Bone marrow (tissue), 2 donors: Measurements from ENCODE around the gene SPATA9.
"Not testable (repeated sequence)": the region's sequence is repeated elsewhere in the genome, so short reads cannot be mapped to it uniquely, and the experiment has no call there.

Source experiments
- DNase-seq, 2 donors: peaks; one replicate each; lab custom pipeline; 2025; lab: John Stamatoyannopoulos, UW

The SPATA9 gene

DNA sequence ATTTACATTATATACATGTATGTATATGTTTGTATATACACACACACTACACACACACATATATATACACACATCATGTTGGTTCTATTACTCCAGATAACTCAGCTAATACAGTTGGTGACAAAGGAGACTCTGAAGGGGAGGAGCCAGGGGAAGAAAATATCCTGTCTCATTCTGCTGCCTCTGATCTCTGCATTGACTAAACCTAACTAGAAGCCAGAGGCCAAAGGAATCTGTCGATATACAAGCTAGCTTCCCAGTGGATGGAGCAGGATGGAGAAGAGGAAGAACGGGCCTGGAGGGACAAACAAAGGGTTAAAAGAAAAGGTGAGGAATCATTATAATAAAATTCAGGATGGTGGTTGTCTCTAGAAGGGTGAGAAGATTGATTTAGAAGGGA is 34.6 kb upstream of the SPATA9 start:
- DNase-seq, result no peak

DNA sequence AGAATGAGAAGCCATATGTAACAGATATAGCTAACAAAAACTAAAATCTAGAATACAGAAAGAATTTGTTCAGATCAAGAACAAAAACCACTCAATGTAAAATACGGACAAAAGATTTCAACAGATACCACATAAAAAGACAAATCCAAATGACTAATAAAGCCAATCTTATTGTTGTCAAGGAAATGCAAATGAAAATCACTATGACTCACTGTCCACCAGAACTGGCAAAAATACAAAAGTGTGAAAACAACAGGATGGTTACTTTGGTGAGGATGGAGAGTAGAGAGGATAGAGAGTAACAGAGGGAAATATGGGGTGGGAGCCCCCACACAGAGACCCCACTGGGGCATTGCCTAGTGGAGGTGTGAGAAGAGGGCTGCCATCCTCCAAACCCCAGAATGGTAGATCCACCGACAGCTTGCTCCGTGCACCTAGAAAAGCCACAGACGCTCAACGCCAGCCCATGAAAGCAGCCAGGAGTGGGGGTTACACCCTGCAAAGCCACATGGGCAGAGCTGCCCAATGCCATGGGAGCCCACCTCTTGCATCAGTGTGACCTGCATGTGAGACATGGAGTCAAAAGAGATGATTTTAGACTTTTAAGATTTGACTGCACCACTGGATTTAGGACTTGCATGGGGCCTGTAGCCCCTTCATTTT is 33.1 kb upstream of the SPATA9 start:
- no peak for DNase-seq

DNA sequence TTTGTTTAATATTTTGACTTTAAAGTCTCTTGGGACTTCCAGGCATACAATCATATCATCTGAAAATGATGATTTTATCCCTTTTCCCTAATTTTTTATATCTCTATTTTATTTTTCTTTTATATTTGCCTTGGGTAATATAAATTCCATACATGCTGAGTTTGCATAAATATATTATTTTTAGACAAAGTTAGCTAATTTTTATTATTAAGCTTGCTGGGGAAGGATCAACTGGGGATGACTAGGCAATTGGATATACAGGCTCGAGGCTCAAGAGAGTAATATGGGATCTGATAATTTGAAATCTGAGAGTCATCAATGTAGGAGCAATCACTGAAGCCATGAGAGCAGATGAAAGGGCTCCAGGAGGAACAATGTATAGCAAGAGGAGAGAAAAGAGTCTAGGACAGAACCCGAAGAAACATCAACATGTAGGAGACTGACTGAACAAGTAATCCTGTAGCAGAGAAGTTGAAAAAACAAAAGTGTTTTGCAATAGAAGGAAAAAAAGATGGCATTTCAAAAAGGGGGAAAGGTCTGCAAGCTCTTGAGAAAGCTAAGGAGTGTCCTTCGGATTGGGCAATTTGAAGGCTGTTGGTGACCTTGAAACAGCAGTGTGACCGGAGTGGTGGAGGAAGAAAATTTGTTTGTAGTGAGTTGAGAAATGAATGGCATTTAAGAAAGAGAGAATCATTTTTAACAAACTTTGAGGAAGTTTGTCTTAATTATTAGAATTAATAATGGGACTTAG is 31.3 kb upstream of the SPATA9 start:
- no peak for DNase-seq

DNA sequence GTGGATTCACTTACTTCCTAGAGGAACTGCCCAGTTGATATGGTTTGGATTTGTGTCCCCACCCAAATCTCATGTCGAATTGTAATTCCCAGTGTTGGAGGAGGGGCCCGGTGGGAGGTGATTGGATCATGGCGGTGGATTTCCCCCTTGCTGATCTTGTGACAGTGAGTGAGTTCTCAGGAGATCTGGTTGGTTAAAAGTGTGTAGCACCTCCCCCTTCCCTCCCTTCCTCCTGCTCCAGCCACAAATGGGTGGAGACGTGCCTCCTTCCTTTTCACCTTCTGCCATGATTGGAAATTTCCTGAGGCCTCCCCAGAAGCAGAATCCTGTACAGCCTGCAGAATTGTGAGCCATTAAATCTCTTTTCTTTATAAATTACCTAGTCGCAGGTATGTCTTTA is 30.5 kb upstream of the SPATA9 start:
- DNase-seq, result not testable (repeated sequence)

DNA sequence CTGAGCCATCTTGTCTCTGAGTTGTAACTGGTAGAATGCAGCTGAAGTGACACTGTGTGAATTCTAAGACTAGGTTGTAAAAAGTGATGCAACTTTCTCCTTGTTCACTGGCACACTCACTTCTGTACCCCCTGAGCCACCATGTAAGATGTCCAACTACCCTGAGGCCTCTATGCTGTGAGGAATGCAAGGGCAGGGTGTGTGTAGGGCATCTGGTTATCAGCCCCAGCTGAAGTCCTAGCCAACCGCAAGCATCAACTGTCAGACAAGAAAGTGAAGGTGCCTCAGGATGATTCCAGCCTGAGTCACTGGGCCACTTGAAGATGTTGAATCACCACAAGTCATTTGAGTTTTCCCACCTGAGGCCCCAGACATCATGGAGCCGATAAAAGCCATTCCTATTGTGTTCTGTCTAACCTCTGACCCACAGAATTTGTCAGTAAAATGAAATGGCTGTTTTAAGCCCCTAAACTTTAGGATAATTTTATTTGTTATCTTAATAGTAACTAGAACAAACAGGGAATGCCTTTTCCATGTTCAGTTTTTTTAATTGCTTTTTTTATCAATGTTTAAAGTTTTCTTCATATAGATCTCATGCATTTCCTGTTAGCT is 29.7 kb upstream of the SPATA9 start:
- DNase-seq, result no peak

DNA sequence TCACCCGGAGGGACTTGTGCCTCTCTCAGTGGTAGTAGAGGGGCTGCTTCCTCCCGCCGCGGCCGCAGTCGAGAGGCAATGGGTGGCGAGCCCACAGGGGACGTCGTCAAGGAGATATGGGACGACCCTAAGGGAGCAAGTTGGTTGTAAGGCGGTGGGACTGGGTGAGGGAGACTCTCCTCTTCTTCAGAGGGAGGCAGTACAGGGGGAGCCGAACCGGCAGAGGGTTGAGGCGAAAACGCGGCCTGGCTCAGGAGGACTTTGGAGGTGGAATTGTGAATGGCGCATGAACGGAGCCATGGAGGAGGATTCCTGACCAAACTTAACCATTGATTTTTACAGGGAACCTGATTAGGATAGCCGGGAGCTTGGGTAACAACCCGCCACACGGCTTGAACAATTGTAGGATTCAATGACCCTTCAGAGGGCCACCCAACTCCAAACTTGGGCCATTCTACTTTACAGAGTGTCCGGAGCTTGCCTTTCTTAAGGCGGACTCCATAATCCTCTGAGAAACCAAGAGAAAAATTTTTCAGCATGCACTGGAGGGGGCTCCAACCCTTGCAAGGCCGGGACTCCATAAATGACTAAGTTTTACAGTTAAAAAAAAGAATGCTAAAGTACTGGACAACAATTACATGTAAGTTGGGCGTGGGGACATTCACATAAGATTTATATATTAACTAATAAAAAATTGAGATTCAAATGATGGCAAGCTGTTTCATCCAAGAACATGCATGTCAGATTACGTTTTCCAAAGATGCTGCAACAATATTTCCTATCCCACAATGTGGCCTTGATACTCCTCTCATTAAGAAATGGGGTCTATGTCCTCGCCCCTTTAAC is 28.9 kb upstream of the SPATA9 start:
- no peak for DNase-seq

DNA sequence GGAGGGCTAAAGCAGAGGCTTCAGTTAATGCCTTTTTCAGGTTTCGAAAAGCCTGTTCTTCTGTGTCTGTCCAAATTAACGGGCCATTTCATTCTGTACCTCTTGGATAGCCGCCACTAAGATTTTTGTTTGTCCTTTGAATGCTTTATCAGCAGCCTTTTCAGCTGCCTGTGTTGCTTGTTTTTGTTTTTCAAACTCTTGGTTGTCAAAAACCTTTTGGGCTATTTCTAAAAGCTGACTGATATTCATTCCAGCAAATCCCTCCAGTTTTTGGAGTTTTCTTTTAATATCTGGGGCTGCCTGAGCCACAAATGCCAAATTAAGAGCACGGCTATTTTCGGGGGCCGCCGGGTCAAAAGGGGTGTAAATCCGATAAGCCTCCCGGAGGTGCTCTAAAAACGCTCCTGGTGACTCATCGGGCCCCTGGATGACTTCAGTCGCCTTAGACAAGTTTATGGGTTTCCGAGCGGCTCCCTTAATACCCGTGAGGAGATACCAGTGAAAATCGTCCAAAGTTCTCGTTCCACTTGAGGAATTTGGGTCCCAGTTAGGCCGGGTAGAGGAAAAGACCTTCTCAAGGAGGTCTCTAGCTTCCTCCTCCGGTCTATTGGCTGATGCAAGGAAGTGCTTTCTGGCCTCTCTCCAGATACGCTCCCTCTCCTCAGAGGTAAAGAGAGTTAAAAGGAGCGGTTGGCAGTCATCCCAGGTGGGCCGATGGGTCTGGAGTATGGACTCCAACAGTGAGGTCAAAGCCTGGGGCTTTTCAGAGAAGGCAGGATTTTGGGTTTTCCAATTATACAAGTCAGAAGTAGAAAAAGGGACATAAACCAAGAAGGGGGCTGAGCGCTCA is 28.1 kb upstream of the SPATA9 start:
- DNase-seq, result not testable (repeated sequence)

DNA sequence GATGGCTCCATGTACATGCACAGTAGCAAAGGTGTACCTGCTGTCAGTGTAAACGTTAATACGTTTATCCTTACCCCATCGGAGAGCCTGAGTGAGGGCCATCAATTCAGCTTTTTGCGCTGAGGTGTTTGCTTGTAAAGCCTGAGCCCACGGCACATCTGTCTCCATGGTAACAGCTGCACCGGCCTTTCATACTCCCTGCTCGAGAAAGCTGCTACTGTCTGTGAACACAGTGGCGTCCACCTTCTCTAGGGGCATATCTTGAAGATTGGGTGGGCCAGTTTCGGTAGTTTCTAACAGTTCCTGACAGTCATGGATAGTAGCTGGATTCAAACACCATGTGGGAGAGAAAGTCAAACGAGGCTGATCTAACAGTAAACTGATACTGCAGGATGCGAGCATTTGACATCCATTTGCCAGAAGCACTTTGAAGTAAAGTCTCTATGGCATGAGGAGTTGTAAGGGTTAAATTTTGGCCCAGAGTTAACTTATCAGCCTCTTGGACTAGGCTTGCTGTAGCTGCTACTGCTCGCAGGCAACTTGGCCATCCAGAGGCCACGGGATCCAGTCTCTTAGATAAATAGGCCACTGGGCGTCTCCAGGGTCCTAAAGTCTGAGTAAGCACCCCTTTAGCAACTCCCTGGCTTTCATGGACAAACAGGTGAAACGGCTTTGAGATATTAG is 27.3 kb upstream of the SPATA9 start:
- DNase-seq, result no peak

DNA sequence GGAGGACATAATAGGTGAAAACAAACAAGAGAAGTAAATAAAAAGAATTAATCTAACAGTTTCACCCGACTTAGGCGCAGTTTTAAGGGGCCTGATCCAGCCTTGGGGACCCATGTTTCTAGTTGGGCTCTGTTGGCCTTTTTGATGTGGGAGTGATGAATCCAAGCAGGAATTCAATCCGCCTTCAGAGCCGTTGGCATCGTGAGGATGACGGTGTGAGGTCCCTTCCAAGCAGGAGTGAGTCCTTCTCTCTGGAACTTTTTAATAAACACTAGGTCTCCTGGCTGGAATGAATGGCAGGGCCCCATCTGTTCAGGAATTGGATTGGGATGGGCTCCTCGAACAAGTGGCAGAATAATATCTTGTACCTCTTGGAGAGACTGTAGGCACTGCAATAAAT is 26.1 kb upstream of the SPATA9 start:
- DNase-seq, result no peak

DNA sequence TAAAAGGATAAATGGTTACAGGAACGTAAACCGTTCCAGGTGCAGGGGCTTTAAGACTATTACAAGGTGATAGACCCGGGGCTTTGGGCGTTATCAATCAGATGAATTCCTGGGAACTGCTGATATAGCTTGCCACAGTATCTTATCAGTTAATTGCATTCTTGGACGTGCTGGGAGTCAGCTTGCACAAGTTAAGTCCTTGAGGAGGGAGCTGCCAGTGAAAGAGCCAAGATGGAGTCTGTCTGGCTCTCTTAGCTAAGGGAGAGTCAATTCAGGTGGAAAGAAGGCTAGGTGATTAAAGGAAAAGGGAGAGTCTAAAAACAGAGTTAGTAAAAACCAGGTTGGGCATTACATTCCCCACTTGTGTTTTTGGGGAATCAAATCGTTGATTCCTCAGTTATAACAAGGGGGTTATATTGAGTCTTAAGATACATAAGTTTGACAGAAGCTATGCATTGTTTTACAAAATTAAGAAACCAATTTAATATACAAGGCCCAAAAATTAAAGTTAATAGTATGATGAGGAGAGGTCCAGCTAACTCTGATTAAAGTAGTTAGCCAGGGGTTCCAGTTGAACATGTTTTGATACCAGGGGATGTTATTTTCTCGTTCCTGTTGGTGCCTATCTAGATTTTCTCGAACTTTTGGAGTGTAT is 24.9 kb upstream of the SPATA9 start:
- DNase-seq, result not testable (repeated sequence)

DNA sequence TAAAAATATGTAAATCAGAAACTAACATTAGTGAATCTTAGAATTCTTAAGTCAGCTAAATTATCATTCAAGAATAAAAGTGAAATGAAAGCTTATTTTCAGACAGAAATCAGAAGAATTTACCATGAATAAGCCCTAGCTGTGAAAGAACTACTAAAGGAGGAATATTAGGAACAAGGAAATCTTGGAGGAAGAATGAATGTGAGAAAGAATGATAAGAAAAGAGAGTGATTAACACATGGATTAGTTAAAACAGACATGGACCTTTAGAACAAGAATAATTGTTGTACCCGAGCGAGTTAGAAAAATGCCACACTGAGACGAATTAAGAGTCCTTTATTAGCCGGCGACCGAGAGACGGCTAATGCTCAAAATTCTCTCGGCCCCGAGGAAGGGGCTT is 24.3 kb upstream of the SPATA9 start:
- no peak for DNase-seq

DNA sequence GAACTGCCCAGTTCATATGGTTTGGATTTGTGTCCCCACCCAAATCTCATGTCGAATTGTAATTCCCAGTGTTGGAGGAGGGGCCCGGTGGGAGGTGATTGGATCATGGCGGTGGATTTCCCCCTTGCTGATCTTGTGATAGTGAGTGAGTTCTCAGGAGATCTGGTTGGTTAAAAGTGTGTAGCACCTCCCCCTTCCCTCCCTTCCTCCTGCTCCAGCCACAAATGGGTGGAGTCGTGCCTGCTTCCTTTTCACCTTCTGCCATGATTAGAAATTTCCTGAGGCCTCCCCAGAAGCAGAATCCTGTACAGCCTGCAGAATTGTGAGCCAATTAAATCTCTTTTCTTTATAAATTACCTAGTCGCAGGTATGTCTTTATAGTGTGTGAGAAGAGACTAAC is 23.4 kb upstream of the SPATA9 start:
- DNase-seq, result not testable (repeated sequence)

DNA sequence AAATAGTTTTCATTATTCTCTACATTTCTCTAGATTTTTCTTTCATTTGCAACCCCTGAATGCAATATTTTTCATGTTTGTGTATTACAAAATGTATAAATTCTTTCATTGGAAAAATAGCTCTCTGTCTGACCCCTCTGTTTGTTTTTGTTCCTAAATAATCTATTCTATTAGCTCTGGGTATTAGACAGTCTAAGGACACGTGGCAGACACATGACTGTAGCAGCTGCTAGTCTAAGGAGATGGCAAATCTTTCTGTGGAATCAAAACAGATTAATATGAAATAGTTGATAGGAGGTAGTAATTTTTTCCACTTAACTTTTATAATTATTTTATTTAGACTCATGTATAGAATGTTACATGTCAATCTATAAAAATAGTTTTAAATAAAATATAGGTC is 21.4 kb upstream of the SPATA9 start:
- DNase-seq, result no peak

DNA sequence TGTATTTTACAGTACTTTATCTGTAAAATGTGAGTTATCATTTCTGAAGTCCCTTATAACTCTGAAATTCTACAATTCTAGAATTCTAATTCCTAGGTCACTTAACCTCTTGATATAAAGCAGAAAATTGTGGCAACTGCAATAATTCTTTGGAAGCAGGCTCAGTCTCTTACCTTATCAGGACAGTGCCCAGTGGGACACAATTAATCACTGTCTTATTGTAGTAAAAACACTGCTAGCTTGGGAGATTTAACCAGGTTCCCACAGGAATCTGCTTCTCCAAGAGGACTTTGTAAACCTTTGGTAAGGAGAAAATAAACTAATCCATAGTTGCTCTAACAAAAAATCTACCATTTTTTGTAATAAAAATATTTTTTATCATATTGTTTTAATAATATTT is 18.3 kb upstream of the SPATA9 start:
- no peak for DNase-seq

DNA sequence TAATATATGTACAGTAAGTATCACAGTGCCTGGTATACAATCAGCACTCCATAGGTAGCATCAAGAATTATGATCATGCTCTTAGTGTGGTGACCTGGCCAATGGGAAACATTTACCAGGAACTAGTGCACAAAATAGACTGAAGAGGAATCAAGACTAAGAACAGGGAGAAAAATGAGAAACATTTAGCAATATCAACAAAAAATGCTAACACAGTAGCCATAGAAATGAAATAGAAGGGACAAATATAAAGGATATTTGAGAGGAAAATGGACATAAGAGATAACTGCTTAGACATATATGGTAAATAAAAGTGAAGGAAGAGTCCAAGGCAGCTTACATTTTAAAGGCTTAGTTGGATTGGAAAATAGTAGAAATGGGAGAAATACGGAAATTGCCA is 16.5 kb upstream of the SPATA9 start:
- DNase-seq, result no peak

DNA sequence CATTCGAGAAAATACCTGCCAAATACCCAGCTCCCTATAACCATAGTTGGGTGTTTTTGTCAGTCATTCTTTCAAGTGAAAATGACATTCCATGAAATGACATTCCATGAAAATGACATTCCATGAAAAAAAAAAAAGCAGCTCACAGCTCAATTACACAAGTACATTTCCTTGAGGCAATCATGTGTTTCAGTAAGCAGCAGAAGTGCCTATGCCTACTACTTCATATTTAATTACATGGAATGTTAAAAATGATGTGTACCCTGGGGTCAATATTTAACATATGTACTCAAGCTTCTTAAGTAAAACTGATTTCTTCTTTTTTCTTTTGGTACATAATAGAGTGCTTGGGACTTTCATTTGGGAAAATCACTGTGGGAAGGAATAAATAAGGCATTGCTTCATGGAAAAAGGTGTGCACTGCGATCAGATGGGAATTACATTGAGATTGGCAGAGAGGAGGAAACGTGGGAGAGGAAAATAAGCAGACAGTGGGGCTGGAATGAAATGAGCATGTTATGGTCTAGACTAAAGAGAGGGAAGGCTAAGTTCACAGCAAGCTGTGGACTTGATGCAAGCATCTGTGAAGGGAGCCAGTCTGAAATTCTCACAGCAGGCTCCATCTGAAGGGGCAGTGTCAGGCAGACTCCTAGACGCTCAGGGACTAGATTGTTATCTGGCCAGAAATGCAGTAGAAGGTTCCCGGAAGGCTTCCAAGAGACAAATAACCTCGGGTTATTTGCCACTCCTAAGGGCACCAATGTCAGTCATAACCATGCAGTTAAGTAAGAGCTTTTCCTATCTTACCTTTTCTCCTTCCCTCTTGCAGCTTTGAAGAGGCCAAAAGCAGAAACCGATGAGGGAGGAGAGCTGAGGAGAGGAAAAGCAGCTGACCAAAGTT is 15.2 kb upstream of the SPATA9 start:
- DNase-seq, result no peak

DNA sequence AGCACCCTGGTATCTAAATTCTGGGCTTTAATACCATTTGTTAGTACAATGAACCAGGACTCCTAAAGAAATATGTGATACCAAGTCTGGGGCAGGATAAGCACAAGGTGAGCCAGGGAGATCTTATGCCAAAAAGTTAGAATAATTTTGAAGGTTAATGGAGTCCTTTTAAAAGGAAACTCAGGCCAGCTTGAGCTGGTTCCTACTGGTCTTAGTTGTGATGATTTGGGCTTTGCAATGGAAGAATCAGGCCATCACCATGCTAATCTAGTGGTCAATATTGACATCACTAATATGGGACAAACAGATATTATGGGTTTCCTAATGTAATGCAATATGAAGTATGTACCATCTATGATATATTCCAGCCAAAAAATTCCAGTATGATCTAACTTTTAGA is 7.5 kb upstream of the SPATA9 start:
- DNase-seq, result no peak

DNA sequence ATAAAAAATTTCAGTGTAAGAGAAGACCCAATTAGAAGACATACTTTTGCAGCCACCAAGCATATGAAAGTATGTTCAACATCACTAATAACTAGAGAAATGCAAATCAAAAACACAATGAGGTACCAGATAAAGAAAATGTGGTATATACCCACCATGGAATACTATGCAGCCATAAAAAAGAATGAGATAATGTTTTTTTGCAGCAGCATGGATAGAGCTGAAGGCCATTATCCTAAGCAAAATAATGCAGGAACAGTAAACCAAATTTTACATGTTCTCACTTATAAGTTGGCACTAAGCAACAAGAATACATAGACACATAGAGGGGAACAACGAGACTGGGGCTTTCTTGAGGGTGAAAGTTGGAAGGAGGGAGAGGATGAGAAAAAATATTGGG is 6.9 kb upstream of the SPATA9 start:
- no peak for DNase-seq

DNA sequence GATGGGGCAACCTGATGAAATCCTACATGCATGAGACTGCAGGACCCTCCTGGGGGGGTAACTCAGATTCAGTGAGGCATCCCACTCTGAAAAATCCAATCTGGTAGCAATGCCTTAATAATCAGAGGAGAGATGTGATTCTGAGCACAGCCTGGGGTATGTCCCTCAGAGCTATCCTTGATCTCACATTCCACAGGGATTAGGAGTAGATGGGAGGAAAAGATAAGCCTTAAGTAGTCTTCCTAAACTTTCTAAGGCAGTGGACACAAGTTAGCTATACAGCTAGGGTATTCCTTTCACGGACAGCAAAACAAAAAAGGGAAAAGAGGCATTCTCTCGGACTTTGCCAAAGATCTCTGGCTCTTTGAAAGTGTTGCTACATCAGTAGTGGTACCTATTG is 3.9 kb upstream of the SPATA9 start:
- no peak for DNase-seq
